GM18909 (cell line): ENCODE results near the gene UBE3C.
"Not testable (repeated sequence)": the region's sequence is repeated elsewhere in the genome, so short reads cannot be mapped to it uniquely, and the experiment has no call there.

Experiments
- ATAC-seq: cut with Tn5 transposase; IDR thresholded peaks from one replicate; pipeline ENCODE4 v1.9.1; 2021; ENCODE audit warnings: mild to moderate bottlenecking; ENCODE audit not compliant: unreplicated experiment, poor library complexity

The UBE3C gene

DNA sequence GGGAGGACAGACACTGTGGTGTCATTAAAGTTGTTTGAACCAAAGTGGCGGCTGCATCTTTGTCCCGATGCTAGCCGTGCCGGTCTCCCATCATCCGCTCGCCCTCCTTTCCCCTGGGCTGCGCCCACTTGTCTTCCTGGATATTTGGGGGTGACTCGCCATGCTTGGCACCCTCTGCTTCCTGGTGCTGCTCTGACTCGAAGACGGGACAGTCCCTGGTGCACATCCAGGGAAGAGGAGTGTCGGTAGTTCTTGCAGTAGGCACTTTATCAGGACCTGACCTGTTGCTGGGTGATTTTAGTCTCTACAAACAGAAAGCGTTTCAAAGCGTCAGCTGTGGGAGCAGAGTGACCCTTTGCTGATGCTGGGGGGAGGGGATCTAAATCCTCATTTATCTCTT is 129.8 kb downstream of the UBE3C start:
- no peak for ATAC-seq

DNA sequence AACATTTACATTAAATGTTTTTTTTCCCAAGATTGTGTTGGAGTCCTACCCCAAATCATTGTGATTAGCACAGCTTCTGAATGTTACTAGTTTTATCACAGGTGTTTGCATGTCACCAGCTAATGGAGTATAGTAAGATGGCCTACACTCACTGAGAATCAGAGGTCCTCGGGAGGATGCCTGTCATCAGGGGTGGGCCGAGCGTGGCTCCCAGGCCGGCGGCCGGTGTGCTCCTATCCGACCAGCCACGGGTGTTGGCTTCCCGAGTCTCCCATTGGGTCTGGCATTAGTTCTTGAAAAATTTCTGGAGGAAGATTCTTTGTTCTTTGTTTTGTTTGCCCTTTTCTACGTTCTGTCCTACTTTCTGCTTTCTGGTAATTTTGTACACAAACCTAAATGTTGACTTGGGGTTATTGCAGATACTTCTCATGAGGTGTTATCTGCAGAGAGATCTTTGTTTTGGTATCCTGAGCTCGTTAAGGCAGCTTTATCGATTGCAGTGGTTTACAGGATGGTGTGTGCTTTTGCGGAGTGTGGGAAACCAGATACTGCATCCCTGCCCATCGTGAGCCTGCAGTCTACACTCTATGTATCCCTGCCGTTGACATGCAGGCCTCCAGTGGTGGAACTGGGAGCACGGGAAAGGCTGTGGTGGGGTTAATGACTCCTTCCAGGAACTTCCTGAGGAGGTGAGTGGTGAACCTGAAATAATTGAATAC is 130.8 kb downstream of the UBE3C start:
- no peak for ATAC-seq

DNA sequence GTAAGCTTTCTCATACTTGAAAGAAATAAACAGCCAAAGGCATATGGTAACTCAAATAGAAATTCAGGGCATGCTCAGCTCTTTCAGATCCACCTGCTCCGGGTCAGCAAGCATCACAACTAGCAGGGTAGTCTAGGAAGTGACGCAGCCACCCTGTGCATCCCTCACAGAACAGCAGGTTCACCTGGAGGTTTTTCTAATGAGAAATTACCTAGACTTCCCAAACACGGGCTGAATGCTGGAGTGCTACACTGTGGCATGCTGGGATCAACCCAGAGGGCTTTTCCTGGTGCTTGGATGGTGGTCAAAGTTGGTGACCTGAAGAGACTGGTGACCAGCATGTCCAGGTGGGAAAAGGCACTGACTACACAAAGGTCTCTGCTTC is 131.3 kb downstream of the UBE3C start:
- ATAC-seq, result no peak

DNA sequence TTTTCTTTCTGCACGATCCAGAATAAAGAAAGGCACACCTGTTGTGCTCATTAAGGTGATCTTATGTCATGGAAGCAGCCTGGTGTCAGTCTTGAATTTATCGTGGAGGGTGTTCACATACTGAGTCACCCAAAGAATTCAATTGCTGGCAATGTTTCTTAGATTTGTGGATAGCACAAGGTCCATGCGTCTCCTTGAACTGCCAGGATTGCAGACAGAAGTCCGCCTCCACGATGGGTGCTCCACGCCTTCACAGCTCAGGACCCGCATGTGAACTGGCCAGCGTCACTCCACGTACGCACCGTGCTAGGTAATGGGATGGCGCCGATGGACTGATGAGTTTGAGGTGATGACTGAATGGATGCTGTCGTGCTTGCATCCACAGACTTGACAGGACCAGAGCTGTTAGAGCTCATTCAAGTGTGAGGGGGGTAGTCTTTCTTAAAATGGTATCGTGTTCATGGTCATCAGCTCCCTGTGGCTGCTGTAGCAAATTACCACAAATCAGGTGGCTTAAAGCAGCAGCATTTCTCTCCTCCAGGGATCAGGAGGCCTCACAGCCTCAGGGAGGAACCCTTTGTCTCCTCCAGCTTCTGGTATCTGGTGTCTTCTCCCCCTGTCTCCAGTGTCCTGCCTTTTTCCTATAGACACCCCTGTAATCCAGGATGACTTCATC is 132.7 kb downstream of the UBE3C start:
- no peak for ATAC-seq

DNA sequence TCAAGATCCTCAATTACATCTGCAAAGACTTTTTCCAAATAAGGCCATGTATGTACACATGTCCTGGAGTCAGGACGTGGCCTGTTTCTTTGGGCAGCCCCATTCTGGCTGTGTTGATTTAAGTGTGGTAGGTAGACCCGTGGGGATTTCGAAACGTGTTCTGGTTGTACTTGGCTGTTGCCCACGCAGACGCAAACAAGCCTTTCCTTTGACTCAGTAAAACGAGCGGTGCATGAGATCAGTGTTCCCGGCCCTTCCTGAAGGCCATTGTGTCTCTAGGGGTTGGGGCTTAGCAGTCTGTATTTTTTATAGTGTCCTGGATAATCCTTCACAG is 133.2 kb downstream of the UBE3C start:
- no peak for ATAC-seq

DNA sequence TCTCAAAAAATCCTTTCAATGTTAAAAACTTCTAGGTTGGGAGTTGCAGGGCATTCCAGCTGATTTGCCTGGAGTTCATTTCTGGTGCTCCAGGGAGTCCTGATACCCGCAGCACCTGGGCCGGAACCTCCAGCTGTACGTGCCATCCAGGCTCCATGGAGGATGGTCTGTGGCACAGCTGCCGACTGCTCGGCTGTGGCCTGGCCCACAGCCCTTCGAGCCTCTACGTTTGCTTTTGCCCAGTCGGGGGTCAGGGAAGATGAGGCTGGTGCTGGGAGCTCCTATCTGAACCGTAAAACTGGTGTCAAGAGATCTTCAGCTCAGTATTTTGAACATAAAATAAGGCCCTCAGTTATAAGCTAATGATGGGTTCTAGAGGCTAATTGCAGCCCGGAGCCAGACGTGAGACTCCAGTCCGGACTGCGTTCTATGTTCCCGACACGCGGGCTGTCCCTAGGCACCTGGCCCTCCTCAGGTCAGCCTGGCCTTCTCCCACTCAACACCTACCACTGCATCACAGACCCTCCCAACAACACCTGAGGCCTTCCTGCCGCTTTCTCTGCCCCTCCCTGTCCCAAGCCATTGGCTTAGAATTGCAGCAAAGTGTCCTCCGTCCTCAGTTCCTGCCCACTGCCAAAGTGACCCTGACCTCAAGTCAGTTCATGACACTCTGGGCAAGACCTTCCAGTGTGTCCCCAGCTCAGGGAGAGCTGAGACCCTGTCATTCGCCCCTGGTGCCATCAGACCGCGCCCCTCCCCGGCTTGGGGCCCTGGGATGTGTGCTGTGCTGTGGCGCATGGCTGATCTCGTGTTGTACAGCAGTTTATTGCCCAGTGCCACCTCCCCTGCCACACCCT is 133.9 kb downstream of the UBE3C start:
- no peak for ATAC-seq

DNA sequence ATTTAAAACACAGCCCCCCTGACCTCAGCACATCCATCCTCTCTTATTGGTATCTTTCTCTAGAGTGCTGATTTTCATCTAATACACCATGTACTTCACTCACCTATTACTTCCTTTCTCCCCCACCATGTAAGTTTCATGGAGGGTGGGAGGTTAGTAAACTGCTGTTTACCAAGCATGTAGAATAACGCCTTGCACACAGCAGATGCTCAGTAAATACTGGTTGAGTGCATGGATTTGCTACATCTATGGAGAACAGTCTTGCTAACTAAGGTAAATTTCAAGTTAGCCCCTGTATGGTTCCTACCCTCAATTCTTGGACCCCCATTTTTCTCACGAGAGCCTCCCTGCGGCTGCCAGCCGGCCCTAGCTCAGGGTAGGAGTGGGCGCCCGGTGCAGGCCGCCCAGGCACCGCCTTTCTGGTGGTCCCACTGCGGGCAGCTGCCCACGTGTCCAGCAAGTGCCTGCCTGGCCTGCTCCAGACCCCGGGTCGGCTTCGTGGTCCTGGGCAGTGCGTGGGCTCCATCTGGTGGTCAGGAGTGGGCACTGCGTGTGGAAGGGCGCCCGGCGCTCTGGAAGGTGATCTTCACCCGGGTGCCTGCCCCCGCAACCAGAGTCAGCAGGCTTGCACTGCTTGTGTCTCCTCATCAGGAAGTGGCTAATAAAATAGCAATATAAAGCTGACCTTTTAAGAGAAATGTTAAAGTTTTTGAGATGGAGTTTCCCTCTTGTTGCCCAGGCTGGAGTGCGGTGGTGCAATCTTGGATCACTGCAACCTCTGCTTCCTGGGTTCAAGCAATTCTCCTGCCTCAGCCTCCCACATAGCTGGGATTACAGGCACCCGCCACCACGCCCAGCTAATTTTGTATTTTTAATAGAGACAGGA is 134.7 kb downstream of the UBE3C start:
- peak; percentile 82 for ATAC-seq

DNA sequence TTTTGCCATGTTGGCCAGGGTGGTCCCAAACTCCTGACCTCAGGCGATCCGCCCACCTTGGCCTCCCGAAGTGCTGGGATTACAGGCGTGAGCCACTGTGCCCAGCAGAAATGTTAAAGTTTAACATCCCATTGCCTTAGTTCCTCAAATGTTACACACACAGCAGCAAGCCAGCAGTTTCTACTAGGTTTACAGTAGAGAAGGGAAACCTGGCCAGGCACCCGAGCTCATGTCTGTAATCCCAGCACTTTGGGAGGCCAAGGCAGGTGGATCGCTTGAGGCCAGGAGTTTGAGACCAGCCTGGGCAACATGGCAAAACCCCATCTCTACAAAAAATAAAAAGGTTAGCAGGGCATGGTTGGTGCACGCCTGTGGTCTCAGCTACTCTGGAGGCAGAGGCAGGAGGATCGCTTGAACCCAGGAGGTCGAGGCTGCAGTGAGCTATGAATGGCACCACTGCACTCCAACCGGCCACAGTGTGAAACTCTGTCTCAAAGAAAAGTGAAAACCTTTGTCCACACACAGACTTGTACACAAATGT is 135.4 kb downstream of the UBE3C start:
- ATAC-seq, result not testable (repeated sequence)

DNA sequence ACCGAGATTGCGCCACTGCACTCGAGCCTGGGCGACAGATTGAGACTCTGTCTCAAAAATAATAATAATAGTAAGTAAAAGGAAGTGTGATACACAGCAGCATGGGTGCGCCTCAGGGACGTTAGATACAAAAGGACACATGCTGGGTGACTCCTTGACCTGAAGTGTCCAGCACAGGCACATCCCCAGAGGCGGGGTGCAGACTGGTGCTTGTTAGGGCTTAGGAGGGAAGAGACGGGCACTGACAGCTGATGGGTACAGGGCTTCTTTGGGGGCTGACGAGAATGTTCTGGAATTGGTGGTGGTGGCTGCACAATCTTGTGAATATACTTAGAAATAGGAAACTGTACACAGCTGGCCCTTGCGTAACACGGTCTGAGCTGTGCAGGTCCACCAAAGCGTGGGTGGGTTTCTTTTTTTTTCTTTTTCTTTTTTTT is 136.3 kb downstream of the UBE3C start:
- no peak for ATAC-seq

DNA sequence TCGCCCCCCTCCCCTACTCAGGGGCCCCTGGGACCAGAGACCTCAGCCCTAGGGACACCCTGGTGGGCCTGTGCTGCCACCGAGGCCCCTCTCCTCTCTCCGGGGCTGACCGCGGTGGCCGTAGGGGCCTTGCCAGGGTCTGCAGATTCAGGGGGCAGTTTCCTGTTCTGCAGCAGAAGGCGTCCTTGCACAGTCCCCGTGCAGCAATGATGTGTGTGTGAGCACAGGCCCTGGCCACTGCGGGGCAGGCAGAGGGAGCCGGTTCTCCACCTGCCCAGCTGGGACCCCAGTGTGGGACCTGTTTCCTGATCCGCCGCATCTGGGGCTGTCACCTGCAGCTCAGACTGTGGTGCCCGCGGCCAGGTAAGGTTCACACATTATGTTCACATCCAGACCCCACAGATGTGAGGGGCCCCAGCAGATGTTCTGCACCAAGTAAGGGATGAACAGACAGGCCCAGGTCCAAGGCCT is 137.4 kb downstream of the UBE3C start:
- ATAC-seq, result no peak

DNA sequence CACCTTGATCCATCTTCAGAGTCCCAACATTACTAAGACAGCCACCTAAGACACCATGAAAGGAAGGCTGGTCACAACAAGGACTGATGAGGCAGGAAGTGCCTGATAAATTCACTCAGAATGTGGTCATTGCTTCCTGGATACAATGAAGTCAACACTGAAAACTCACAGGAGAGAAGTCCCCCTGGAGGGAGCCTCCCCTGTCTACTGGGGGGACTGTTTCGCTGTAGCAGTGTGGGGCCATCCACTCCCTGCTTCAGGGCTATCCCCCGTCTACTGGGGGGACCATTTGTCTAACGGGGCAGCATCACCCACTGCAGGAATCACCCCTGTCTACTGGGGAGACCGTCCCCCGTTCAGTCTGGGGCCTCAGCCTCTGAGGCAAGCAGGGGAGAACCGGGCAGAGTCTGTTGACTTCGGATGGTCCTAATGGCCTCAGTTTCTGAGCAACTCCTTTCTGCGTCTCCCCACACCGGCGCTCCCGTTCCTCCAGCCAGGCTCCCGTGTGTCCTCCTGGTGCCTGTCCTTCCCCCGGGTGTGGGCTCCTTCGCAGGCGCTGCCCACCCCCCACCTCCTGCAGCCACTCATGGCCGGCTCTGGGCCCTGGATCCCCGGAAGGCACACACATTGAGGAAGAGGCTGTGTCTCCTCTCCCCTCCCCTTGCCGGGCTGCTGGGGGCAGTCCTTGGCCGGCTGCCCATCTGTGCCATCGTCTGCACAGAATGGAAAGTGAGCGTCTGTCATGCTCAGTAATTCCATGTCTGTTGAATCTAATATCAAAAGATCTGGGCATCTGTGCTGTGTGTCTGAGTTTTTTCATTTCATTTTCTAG is 138.2 kb downstream of the UBE3C start:
- no peak for ATAC-seq

DNA sequence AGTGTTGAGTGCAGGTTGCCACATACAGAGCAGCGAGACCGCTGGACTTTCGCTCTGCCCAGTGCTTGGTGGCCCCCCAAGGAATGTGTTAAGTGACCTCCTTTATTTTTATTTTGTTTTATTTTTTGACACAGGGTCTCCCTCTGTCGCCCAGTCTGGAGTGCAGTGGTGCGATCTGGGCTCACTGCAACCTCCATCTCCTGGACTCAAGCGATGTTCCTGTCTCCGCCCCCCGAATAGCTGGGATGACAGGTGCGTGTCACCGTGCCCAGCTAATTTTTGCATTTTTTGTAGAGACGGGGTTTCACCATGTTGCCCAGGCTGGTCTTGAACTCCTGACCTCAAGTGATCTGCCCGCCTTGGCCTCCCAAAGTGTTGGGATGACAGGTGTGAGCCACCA is 138.8 kb downstream of the UBE3C start:
- not testable (repeated sequence) for ATAC-seq

DNA sequence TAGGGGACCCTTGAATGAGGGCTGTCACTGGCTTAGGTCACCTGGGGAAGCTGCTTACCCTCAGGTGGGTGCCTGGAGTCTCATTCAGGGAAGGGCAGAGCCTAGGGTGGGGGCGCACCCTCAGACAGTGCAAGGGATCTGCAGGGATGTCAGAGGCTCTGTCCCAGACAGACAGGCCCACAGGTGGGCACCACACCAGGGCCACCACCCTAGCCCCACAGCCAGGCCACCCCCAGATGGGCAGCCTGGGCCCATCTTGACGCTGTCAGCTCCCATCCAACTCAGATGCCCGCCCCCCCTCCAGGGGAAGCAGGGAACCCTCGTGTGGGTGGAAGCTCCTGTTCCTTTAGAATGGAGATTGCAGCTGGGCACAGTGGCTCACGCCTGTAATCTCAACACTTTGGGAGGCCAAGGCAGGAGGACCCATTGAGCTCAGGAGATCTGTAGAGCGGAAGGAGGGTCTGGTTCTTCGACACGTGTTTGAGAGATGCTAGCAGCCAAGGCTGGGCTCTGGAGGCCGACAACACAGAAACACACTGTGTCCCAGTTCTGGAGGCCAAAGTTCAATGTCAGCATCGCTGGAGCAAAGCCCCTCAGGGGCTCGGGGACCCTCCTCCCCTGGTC is 139.6 kb downstream of the UBE3C start:
- ATAC-seq, result no peak

DNA sequence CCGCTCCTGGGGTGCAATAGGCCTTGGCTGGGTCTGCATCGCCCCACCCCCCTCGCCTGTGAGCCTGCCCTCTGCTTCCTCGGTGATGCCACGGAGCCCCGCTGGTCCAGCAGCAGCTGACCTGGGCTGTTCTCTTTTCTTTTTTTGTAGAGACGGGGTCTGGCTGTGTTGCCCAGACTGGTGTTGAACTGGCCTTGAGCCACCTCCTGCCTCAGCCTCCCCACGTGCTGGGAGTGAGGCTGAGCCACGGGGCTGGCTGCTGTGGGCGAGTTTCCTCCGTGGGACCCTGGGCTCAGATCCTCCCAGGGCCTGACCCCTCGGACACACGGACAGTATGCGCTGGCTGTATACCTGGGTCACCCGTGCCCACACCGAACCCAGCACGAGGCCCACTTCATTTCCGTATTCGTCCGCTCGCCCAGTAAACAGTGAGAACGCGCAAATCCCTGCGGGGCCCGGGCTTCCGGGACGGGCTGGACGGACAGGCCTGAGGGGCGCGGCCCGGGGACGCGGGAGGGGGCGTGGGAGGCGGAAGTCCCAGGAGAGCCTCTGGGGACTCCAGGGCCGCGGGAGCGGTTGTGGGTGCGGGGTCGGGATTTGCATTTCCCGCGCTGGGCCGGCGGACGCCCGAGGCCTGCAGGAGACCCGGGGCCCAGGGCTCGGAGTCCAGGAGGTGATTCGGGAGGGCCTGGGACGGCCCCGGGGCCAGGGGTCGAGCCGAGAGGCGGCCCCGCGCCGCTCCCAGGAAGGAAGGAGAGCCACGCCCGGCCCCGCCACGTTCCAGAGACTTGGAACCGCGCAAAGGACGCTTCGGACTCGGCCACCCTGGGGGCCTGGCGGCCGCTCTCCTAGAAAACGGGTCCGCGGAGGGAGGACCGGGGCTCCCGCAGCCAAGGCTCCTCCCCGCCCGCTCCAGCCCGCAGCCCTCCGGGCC is 140.3 kb downstream of the UBE3C start:
- ATAC-seq, result peak; percentile 38

DNA sequence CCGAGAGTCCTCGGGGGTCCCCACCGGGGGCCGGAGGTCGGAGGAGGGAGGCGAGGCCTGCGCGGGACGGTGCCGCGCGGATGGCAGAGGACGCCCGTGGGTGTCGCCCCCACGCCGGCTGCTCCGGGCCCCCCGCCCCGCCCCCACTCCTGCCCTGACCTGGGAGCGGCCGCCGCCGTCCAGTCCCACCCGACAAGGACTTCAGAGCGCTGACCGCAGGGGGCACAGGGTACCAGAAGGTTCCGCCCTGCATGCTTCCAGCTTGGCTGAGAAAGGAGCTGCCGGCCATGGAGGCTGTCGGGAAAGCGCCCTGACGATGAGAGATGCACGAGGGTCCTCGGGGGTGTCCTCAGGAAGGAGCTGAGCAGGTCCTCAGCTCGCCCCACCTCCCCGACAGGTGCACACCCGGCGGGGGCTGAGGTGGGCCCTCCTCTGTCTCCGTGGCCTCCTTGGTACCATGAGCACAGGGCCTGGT is 141.1 kb downstream of the UBE3C start:
- ATAC-seq, result no peak

DNA sequence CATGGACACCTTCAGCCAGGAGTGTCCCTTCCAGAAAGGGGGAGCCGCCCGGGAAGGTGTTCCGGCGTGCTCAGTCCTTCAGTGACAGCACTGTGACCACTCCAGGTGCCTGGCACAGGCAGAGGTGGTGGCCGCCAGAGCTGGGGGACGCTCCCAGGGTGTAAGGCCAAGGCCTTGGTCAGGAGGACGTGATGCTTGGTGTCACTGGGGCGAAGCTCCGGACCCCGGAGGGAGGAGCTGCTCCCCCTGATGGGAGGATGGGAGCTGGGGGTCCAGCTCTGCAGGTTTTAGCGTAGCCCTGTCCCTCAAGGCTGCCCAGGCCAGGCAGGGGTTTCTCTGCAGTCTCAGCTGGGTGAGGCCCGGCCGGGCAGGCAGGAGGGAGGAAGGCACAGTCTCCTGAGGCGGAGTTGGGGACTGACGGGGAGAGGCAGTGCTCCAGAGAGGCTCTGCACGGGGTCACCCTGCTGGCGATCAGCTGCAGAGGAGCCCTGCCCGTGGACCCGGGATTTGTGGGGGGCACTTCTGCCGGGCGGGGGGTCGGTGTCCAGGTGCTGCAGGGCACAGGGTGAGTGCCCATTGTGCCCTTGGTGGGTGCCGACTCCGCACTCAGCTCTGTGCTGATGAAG is 141.6 kb downstream of the UBE3C start:
- ATAC-seq, result no peak
